HG03135 (cell line): ENCODE results near the gene KIR3DL1.
"Not testable (repeated sequence)": the region's sequence is repeated elsewhere in the genome, so short reads cannot be mapped to it uniquely, and the experiment has no call there.

ENCODE experiments used
- ATAC-seq: cut with Tn5 transposase; IDR thresholded peaks from one replicate; pipeline ENCODE4 v1.9.1; 2021; ENCODE audit warnings: mild to moderate bottlenecking, moderate library complexity; ENCODE audit not compliant: unreplicated experiment

The KIR3DL1 gene

GRCh38 chr19:54806516-54806838 is 9.8 kb upstream of the KIR3DL1 start:
- no peak for ATAC-seq

DNA sequence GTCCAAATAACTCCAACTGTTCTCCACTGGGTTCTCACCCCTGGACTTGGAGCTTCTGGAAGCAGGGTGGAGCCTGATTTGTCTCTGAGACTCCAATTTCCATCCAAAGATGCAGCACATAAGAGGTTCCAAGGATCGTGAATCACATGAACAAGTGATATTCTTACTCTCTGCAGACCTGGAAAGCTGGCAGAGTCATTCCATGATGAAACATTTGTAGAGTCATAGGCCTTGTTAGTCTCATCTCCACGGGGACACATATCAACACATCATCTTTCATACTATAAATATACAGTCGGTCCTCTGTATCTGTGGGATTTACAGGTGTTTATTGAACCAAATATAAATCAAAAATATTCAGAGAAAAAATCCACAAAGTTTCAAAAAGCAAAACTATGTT is 1.7 kb upstream of the KIR3DL1 start:
- not testable (repeated sequence) for ATAC-seq

- ATAC-seq: no peak
Measured at GRCh38 chr19:54817670-54818536, 1.6 kb downstream of the KIR3DL1 start.

- not testable (repeated sequence) for ATAC-seq
Measured at GRCh38 chr19:54824416-54824815, 8.1 kb downstream of the KIR3DL1 start.

- not testable (repeated sequence) for ATAC-seq
Measured at GRCh38 chr19:54825326-54825725, 9.1 kb downstream of the KIR3DL1 start.

GRCh38 chr19:54828064-54828463 is 11.8 kb downstream of the KIR3DL1 start:
- not testable (repeated sequence) for ATAC-seq

DNA sequence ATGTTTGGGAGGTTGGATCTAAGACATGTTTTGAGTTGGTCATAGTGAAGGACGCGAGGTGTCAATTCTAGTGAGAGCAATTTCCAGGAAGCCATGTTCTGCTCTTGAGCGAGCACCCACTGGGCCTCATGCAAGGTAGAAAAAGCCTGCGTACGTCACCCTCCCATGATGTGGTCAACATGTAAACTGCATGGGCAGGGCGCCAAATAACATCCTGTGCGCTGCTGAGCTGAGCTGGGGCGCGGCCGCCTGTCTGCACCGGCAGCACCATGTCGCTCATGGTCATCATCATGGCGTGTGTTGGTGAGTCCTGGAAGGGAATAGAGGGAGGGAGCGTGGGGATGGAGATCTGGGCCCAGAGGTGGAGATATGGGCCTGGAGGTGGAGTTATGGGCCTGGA is 16.2 kb downstream of the KIR3DL1 start, which contains the start of gene KIR2DS4:
KIR2DS4 (plus strand) TSS at position 181 of the 400 bp plus-strand sequence.
- ATAC-seq: not testable (repeated sequence)

DNA sequence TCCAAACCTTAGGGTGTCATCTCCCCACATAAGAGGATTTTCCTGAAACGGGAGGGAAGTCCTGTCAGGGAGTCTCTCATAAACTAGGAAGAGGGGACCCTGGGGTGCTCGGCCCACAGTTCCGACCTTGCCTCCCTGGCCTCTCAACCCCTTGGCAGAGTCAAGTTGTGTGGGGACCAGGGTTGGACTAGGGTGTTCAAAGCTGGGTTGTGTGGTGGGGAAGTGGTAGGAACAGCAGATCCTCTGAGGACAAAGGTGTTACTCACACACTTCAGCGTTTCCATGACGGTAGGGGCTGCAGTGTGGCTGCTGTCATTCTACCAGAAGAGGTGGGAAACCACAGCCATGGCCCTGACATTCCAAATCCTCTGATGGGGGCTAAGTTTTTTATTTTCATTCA is 18.9 kb downstream of the KIR3DL1 start:
- ATAC-seq: not testable (repeated sequence)

DNA sequence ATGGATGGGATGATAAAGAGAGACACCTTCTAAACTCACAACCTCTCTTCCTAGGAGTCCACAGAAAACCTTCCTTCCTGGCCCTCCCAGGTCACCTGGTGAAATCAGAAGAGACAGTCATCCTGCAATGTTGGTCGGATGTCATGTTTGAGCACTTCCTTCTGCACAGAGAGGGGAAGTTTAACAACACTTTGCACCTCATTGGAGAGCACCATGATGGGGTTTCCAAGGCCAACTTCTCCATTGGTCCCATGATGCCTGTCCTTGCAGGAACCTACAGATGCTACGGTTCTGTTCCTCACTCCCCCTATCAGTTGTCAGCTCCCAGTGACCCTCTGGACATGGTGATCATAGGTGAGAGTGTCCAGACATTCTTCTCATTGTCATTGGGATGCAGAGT is 21.3 kb downstream of the KIR3DL1 start:
- ATAC-seq: not testable (repeated sequence)

DNA sequence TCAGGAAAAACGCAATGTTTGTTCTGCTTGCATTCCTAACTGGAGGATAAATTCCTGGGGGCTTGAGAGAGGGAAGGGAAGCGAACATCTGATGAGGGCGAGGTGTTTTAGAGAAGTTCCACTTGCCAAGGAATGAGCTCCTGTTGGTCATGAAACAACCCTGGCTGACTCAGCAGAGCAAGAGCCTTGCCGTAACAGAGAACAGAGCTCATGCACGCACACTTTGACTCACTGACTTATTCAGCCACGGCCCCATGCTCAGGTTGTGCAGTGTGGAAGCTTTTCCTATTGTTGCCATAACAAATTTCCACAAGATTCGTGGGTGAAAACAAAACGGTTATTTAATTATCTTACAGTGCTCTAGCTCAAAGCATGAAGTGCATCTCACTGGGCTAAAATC is 26.9 kb downstream of the KIR3DL1 start:
- ATAC-seq: not testable (repeated sequence)

DNA sequence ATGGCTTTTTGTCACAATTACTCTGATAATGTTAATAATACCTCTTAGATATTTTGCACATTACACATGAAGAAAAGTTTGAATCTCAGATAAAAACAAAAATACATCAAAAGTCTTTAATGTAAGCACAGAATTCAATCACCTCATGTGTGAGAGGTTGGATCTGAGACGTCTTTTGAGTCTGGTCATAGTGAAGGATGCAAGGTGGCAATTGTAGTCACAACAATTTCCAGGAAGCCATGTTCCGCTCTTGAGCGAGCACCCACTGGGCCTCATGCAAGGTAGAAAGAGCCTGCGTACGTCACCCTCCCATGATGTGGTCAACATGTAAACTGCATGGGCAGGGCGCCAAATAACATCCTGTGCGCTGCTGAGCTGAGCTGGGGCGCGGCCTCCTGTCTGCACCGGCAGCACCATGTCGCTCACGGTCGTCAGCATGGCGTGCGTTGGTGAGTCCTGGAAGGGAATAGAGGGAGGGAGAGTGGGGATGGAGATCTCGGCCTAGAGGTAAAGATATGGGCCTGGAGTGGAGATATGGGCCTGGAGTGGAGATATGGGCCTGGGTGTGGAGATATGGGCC is 33.9 kb downstream of the KIR3DL1 start, which contains the start of gene KIR3DL2:
KIR3DL2 (plus strand) TSS at position 383 of the 580 bp plus-strand sequence; CDS start at position 416, 33 bp downstream.
- not testable (repeated sequence) for ATAC-seq

- no peak for ATAC-seq
Measured at GRCh38 chr19:54850930-54851329, 34.7 kb downstream of the KIR3DL1 start.

GRCh38 chr19:54851353-54851752 is 35.1 kb downstream of the KIR3DL1 start:
- ATAC-seq: no peak

DNA sequence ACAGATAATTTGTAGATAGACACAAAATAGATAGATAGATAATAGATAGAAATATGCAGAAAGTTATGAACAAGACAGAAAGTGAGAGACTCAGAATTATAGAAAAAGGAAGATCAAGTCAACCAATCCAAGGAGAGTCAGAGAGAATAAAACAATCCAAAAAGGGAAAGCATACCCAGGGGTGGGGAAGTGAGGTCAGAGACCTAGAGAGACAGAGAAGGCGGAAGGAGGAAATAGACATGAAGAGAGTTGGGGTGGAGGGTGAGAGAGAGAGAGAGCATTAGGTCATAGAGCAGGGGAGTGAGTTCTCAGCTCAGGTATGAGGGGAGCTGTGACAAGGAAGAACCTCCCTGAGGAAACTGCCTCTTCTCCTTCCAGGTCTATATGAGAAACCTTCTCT is 39.0 kb downstream of the KIR3DL1 start:
- not testable (repeated sequence) for ATAC-seq

DNA sequence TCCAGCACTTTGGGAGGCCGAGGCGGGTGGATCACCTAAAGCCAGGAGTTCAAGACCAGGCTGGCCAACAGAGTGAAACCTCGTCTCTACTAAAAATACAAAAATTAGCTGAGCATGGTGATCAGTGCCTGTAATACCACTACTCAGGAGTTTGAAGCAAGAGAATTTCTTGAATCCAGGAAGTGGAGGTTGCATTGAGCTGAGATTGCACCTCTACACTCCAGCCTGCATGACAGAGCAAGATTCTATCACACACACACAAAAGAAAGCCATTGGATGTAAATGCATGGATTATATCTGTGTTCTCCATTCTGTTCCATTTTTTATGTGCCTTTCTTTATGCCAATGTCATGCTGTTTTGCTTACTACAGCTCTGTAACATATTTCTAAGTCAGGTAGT is 42.2 kb downstream of the KIR3DL1 start:
- not testable (repeated sequence) for ATAC-seq

DNA sequence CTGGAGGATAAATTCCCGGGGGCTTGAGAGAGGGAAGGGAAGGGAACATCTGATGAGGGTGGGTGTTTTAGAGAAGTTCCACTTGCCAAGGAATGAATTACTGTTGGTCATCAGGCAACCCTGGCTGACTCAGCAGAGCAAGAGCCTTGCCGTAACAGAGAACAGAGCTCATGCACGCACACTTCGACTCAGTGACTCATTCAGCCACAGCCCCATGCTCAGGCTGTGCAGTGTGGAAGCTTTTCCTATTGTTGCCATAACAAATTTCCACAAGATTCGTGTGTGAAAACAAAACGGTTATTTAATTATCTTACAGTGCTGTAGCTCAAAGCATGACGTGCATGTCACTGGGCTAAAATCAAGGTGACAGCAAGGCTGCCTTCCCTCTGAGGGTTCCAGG is 43.2 kb downstream of the KIR3DL1 start:
- not testable (repeated sequence) for ATAC-seq

DNA sequence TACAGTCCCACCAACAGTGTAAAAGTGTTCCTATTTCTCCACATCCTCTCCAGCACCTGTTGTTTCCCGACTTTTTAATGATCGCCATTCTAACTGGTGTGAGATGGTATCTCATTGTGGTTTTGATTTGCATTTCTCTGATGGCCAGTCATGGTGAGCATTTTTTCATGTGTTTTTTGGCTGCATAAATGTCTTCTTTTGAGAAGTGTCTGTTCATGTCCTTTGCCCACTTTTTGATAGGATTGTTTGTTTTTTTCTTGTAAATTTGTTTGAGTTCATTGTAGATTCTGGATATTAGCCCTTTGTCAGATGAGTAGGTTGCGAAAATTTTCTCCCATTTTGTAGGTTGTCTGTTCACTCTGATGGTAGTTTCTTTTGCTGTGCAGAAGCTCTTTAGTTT is 47.2 kb downstream of the KIR3DL1 start:
- not testable (repeated sequence) for ATAC-seq

DNA sequence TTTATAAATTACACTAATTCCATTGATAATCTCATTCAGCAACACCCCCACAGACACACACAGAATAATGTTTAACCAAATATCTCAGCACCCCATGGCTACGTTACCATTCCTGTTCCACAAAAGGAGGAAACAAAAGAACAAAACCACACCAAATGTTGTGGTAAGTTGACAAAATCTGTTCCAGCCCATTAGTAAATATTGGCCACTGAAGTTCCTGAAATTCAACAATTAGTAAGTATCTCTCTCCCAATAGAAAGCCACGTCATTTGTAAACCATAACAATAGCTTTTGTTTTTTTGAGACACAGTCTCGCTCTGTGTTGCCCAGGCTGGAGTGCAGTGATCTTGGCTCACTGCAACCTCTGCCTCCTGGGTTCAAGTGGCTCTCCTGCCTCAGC is 55.4 kb downstream of the KIR3DL1 start:
- ATAC-seq: no peak

DNA sequence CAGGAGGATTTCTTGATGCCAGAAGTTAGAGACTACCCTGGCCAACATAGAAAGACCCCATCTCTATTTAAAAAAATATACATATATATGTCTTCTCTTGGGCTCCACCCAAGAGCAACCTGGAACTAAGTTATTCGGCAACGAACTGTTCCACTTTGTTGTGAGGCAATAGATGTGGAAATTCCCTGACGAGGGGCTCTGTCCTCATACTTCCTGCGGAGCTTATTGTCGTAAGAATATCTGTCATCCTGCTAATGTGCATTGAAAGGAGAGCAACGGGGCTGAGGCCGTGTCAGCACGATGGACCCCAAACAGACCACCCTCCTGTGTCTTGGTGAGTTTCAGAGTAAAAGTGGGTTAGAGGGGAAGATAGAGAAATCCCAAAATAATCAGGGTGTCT is 57.7 kb downstream of the KIR3DL1 start, which contains the start of gene FCAR:
FCAR (plus strand) TSS at position 246 of the 400 bp plus-strand sequence; CDS start at position 301, 55 bp downstream.
- no peak for ATAC-seq

DNA sequence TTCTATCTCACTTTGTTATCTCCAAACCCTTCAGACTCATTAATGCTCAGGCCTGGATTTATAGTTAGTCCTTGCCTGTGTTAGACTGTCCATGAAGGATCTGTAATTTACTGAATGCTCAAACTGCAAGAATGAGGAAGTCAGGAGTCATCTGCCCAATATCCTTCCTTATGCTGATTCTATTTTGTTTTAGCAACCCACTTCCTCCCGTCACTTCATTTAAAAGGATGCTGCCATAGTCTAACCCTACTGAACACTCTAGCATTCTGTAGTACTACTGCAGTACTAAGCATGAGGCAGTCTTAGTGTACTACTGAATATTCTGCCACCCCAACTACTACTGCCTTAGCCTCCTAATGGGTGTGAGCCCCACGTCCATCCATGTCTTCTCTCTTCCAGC is 59.2 kb downstream of the KIR3DL1 start:
- ATAC-seq: no peak

GRCh38 chr19:54877471-54877870 is 61.2 kb downstream of the KIR3DL1 start:
- ATAC-seq: no peak
